ENCODE results near the gene TRAK1.

The TRAK1 gene

GRCh38 chr3:42159706-42160472, 68.7 kb downstream of the TRAK1 start:
- DNase-seq: peak; percentile 20 to 21

- no peak for DNase-seq
These were observed 70.1 kb downstream of the TRAK1 start for GRCh38 chr3:42161050-42161935.

- DNase-seq: no peak
These were observed 71.3 kb downstream of the TRAK1 start for GRCh38 chr3:42162462-42162861.

- DNase-seq: no peak
These were observed 72.6 kb downstream of the TRAK1 start for GRCh38 chr3:42163622-42164244.

GRCh38 chr3:42164656-42165055, 73.5 kb downstream of the TRAK1 start:
- DNase-seq: no peak

- DNase-seq: no peak
These were observed 74.1 kb downstream of the TRAK1 start for GRCh38 chr3:42165211-42165610.

- no peak for DNase-seq
These were observed 75.1 kb downstream of the TRAK1 start for GRCh38 chr3:42166214-42166613.

GRCh38 chr3:42166662-42167300, 75.6 kb downstream of the TRAK1 start:
- no peak for DNase-seq

- no peak for DNase-seq
These were observed 78.5 kb downstream of the TRAK1 start for GRCh38 chr3:42169579-42170120.

- DNase-seq: no peak
These were observed 81.0 kb downstream of the TRAK1 start for GRCh38 chr3:42172047-42172654.

GRCh38 chr3:42173307-42173706, 82.2 kb downstream of the TRAK1 start:
- DNase-seq: no peak

- DNase-seq: no peak
These were observed 83.7 kb downstream of the TRAK1 start for GRCh38 chr3:42174679-42175385.

GRCh38 chr3:42175386-42176240, 84.5 kb downstream of the TRAK1 start:
- no peak for DNase-seq

- no peak for DNase-seq
These were observed 85.3 kb downstream of the TRAK1 start for GRCh38 chr3:42176242-42177034.

GRCh38 chr3:42177068-42177800, 86.1 kb downstream of the TRAK1 start:
- DNase-seq: no peak

- no peak for DNase-seq
These were observed 86.6 kb downstream of the TRAK1 start for GRCh38 chr3:42177801-42178150.

- peak in 1 of 2 donors; percentile 10 for DNase-seq
These were observed 88.1 kb downstream of the TRAK1 start for GRCh38 chr3:42179110-42179725.

- no peak for DNase-seq
These were observed 89.7 kb downstream of the TRAK1 start for GRCh38 chr3:42180901-42181300.

- DNase-seq: no peak
These were observed 91.4 kb downstream of the TRAK1 start for GRCh38 chr3:42182555-42182954.

Data from stimulated activated CD4-positive, alpha-beta T cell treated with anti-CD3 and anti-CD28 coated beads, Interleukin-2, amount 100 ng/mL, for 24 hours (primary cell).